HG02885 (cell line): ENCODE measurements around the gene UBL5.

Experiments
- ATAC-seq: cut with Tn5 transposase; IDR thresholded peaks from one replicate; pipeline ENCODE4 v1.9.1; 2021; ENCODE audit warnings: mild to moderate bottlenecking; ENCODE audit not compliant: unreplicated experiment, poor library complexity

Gene UBL5

GRCh38 chr19:9877780-9878510 is 50.2 kb downstream of the UBL5 start:
- no peak for ATAC-seq

GRCh38 chr19:9878511-9879196 is 50.9 kb downstream of the UBL5 start:
- ATAC-seq: no peak
